B cell (primary cell): Measurements from ENCODE around the gene STAMBPL1. TPM values are rescaled to one million over a fixed set of nuclear protein-coding genes. Genes with fewer than 3 reads are reported as not detected.

Source experiments
- ATAC-seq: fragments of 200-7000 bp; cut with Tn5 transposase; one replicate; pipeline ENCODE4 v1.10.0; 2021; ENCODE audit warnings: low read depth, mild to moderate bottlenecking, moderate number of reproducible peaks, moderate library complexity
- CTCF ChIA-PET: fragments of 350-600 bp; sonication (Branson Sonifier 250); formaldehyde crosslinking; loops from one replicate; lab custom pipeline; 2021; ENCODE audit warnings: antibody characterized with exemption, inconsistent platforms; lab: Charles Lee
- POLR2A ChIA-PET: fragments of 350-600 bp; sonication (Branson Sonifier 250); formaldehyde crosslinking; loops from one replicate; lab custom pipeline; 2021; ENCODE audit warnings: antibody characterized with exemption; lab: Charles Lee
- DNase-seq: peaks from one replicate; pipeline ENCODE4 v3.0.0; 2013
- H2AFZ ChIP-seq: 2 replicates; pipeline ENCODE4 v1.6.1; 2012; ENCODE audit warnings: mild to moderate bottlenecking, low read depth, low read length; ENCODE audit not compliant: insufficient read depth, poor library complexity, severe bottlenecking
- H3K27ac ChIP-seq, 2 donors: 1 replicate in 1 of 2; 2 replicates in 1 of 2; pipeline ENCODE4 v1.5.1; 2012 to 2013; ENCODE audit warnings: low read length in 2 of 2, mild to moderate bottlenecking in 2 of 2, moderate library complexity in 1 of 2
- H3K27me3 ChIP-seq, 4 experiments: fragments of 200-600 bp in 1 of 4; sonication (generic) in 1 of 4; replicated peaks in 1 of 4; 1 replicate in 2 of 4; 2 replicates in 2 of 4; pipeline versions ENCODE4 v1.6.1 to v1.7.0; 2013 to 2016; ENCODE audit warnings: low read length in 3 of 4, mild to moderate bottlenecking in 2 of 4, mixed read lengths in 1 of 4, moderate library complexity in 1 of 4; ENCODE audit not compliant: insufficient read depth in 4 of 4, control insufficient read depth in 3 of 4; ENCODE audit errors: control extremely low read depth in 1 of 4
- H3K36me3 ChIP-seq, 2 experiments: replicated peaks in 1 of 2; 1 replicate in 1 of 2; 2 replicates in 1 of 2; pipeline versions ENCODE4 v1.6.1 to v1.7.1; 2013; ENCODE audit warnings: low read length in 1 of 2; ENCODE audit not compliant: insufficient read depth in 2 of 2, control insufficient read depth in 1 of 2; ENCODE audit errors: control extremely low read depth in 1 of 2, extremely low read depth in 1 of 2
- H3K4me1 ChIP-seq, 2 donors: fragments of 200-600 bp in 1 of 2; sonication (generic) in 1 of 2; 1 replicate in 1 of 2; 2 replicates in 1 of 2; pipeline versions ENCODE4 v1.5.1 to v1.6.1; 2013 to 2017; ENCODE audit warnings: low read length in 2 of 2; ENCODE audit not compliant: control insufficient read depth in 2 of 2, insufficient read depth in 2 of 2
- H3K4me2 ChIP-seq: replicated peaks from 2 replicates; pipeline ENCODE3; 2012; ENCODE audit warnings: mild to moderate bottlenecking, low read depth, low read length; ENCODE audit not compliant: poor library complexity, severe bottlenecking
- H3K4me3 ChIP-seq, 5 experiments: fragments of 200-600 bp in 1 of 5; sonication (generic) in 1 of 5; 1 replicate in 3 of 5; 2 replicates in 2 of 5; pipeline versions ENCODE4 v1.5.1 to v1.7.0; 2011 to 2016; ENCODE audit warnings: low read length in 4 of 5, mild to moderate bottlenecking in 4 of 5, low read depth in 2 of 5, control low read depth in 1 of 5, moderate library complexity in 1 of 5; ENCODE audit not compliant: insufficient read depth in 1 of 5; ENCODE audit errors: control extremely low read depth in 1 of 5, extremely low read depth in 1 of 5
- H3K79me2 ChIP-seq: fragments of 200-600 bp; sonication (generic); one replicate; pipeline ENCODE4 v1.6.0; 2016; ENCODE audit warnings: low read length; ENCODE audit not compliant: control insufficient read depth, insufficient read depth
- H3K9ac ChIP-seq: fragments of 200-600 bp; sonication (generic); 2 replicates; pipeline ENCODE4 v1.6.1; 2017; ENCODE audit warnings: mild to moderate bottlenecking, low read length, moderate library complexity
- H3K9me3 ChIP-seq, 3 donors: one replicate each; pipeline versions ENCODE4 v1.6.1 to v1.7.1; 2013; ENCODE audit warnings: low read length in 2 of 3; ENCODE audit not compliant: control insufficient read depth in 2 of 3, insufficient read depth in 1 of 3; ENCODE audit errors: control extremely low read depth in 1 of 3
- H4K20me1 ChIP-seq: 2 replicates; pipeline ENCODE4 v1.6.0; 2012; ENCODE audit warnings: mild to moderate bottlenecking, low read length; ENCODE audit not compliant: insufficient read depth, control insufficient read depth, poor library complexity, severe bottlenecking
- H3K27ac Mint-ChIP-seq: one replicate; pipeline ENCODE4 v1.8.0; 2021; ENCODE audit warnings: mixed read lengths
- H3K27me3 Mint-ChIP-seq: one replicate; pipeline ENCODE4 v1.8.0; 2021; ENCODE audit warnings: mixed read lengths
- H3K4me1 Mint-ChIP-seq: one replicate; pipeline ENCODE4 v1.8.0; 2021; ENCODE audit warnings: mixed read lengths
- H3K4me3 Mint-ChIP-seq: one replicate; pipeline ENCODE4 v1.8.0; 2021; ENCODE audit warnings: mixed read lengths
- H3K9me3 Mint-ChIP-seq: one replicate; pipeline ENCODE4 v1.8.0; 2022; ENCODE audit warnings: mixed read lengths; ENCODE audit not compliant: insufficient read depth
- EZH2 ChIP-seq: IDR thresholded peaks from 2 replicates; pipeline ENCODE4 v1.6.1; 2012; ENCODE audit warnings: borderline replicate concordance, low read depth, mild to moderate bottlenecking, moderate library complexity, low read length; ENCODE audit not compliant: insufficient read depth, poor library complexity, severe bottlenecking
- WGBS: methylation state at CpG from one replicate; pipeline ENCODE4 v1.1.5; 2013; ENCODE audit warnings: missing lambda C conversion rate; ENCODE audit not compliant: insufficient coverage; 5-methylcytosine and 5-hydroxymethylcytosine counted together
- intact Hi-C: fragments of 100-400 bp; cut with micrococcal nuclease; formaldehyde crosslinking; loops from one replicate; pipeline ENCODE4 v1.10.0; 2022
- polyA plus RNA-seq: library from polyadenylated mRNA; depleted of rRNA; stranded (reverse); fragments of >200 nt; gene quantifications from 2 replicates; pipeline ENCODE4 v1.2.3, GENCODE V29; 2012
- total RNA-seq, 2 donors: library from RNA; stranded (reverse); fragments of 120-200 nt in 1 of 2; gene quantifications; 1 replicate in 1 of 2; 2 replicates in 1 of 2; pipeline versions ENCODE4 v1.2.3 to v1.2.4, GENCODE V29; 2013 to 2022
- TF ChIP-seq, protein P1 (sequence below): fragments of 200-600 bp; IDR thresholded peaks from one replicate; pipeline ENCODE4 v1.8.0; 2022; ENCODE audit warnings: antibody characterized with exemption, mild to moderate bottlenecking

The STAMBPL1 gene
- total and polyA plus RNA-seq, 2 donors (not counting 1 experiment from before 2014, with no cell fraction given), result 50.3 to 64.2 TPM

- DNase-seq (no peak), ATAC-seq (no peak)
- no peak overlapping the region for H3K9ac ChIP-seq
- no peak overlapping the region for H3K4me2 ChIP-seq
- no peak overlapping the region for H2AFZ ChIP-seq
- no peaks in the 10 kb centered on the region for H4K20me1 ChIP-seq
- H3K36me3 ChIP-seq, result peaks cover 0 to 67% of the 10 kb centered on the region in 2 experiments
- Mint-ChIP-seq H3K9me3 (no peaks in the 10 kb centered on the region), H3K4me3 (no peak overlapping the region), H3K27ac (no peak overlapping the region), H3K27me3 (no peaks in the 10 kb centered on the region), H3K4me1 (no peaks in the 10 kb centered on the region)
- no peaks in the 10 kb centered on the region for H3K79me2 ChIP-seq
- no peaks in the 10 kb centered on the region for H3K27me3 ChIP-seq
- WGBS, result 83% methylated on average over 1 of the region's 2 CpGs
- POLR2A ChIA-PET, result no interaction called here
- H3K27ac ChIP-seq, result no peak overlapping the region
- CTCF ChIA-PET, result interaction anchor here (2.7 to 3.2 kb wide), 2 partner anchors 12 to 86 kb away, joined by 20 to 22 read pairs; no protein-coding TSS in a partner anchor
- H3K4me1 ChIP-seq, result no peaks in the 10 kb centered on the region
- no peak overlapping the region for H3K4me3 ChIP-seq
- no peaks in the 10 kb centered on the region for H3K9me3 ChIP-seq
- intact Hi-C loops, result no loop called here
- no peak for TF ChIP-seq EZH2
- TF ChIP-seq, protein P1, sequence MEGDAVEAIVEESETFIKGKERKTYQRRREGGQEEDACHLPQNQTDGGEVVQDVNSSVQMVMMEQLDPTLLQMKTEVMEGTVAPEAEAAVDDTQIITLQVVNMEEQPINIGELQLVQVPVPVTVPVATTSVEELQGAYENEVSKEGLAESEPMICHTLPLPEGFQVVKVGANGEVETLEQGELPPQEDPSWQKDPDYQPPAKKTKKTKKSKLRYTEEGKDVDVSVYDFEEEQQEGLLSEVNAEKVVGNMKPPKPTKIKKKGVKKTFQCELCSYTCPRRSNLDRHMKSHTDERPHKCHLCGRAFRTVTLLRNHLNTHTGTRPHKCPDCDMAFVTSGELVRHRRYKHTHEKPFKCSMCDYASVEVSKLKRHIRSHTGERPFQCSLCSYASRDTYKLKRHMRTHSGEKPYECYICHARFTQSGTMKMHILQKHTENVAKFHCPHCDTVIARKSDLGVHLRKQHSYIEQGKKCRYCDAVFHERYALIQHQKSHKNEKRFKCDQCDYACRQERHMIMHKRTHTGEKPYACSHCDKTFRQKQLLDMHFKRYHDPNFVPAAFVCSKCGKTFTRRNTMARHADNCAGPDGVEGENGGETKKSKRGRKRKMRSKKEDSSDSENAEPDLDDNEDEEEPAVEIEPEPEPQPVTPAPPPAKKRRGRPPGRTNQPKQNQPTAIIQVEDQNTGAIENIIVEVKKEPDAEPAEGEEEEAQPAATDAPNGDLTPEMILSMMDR, result no peak
Measured at GRCh38 chr10:88922041-88922440, 42.0 kb downstream of the STAMBPL1 start.

DNA sequence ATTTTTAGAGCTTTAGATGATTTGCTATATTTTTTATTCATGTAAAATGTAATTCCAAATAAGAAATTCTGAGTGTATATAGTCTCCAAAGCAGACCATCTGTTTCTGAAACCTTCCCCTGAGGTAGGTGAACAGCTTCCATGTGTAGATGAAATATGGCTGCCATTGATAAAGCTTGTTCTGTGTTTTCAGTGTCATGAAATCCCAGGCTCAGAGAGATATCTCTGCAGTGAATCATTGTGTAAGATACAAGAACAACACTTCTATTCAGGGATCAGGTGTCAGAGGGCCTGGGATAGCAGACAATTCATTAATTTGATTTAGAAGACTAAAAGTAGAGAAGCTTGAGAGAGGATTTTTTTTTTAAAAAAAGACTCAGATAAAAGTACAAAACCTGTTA, 43.5 kb downstream of the STAMBPL1 start:
- CTCF ChIA-PET, result interaction anchor here (1.1 to 3.1 kb wide), 6 partner anchors 10 to 89 kb away, joined by 3 to 34 read pairs (median 4); no protein-coding TSS in a partner anchor
- Mint-ChIP-seq H3K9me3 (no peaks in the 10 kb centered on the region), H3K4me3 (no peak overlapping the region), H3K4me1 (no peaks in the 10 kb centered on the region), H3K27ac (no peak overlapping the region), H3K27me3 (no peaks in the 10 kb centered on the region)
- Histone ChIP-seq H3K27me3 (no peaks in the 10 kb centered on the region), H3K4me3 (no peak overlapping the region), H3K36me3 (peaks cover 0 to 62% of the 10 kb centered on the region in 2 experiments), H3K9me3 (no peaks in the 10 kb centered on the region), H2AFZ (no peak overlapping the region), H3K4me2 (no peak overlapping the region), H3K27ac (no peak overlapping the region), H4K20me1 (no peaks in the 10 kb centered on the region), H3K79me2 (no peaks in the 10 kb centered on the region), H3K4me1 (no peaks in the 10 kb centered on the region), H3K9ac (no peak overlapping the region)
- DNase-seq (no peak), ATAC-seq (no peak)
- intact Hi-C loops, result no loop called here
- no peak for TF ChIP-seq EZH2
- TF ChIP-seq, protein P1, result no peak
- POLR2A ChIA-PET, result no interaction called here
